ENCODE results near the gene TMEM176A.

GRCh38 chr7:150793569-150794238 lies 6.9 kb upstream of the TMEM176A start:
- TF ChIP-seq CTCF (IDR thresholded peaks at IDR 0.05 in 2 of 3, conservative IDR thresholded peaks at IDR 0.05 in 1 of 3; ENCODE audit: borderline replicate concordance in 1 of 3, insufficient read depth in 1 of 3, low read depth in 2 of 3, low read length in 2 of 3) = no peak
- no peak for TF ChIP-seq POLR2AphosphoS5 (IDR thresholded peaks at IDR 0.05; ENCODE audit: low read depth, low read length)
- no peak for TF ChIP-seq ZNF274 (IDR thresholded peaks at IDR 0.05; ENCODE audit: low read depth, low read length)
- no peak for TF ChIP-seq EZH2phosphoT487 (IDR thresholded peaks at IDR 0.05; ENCODE audit: borderline replicate concordance)
- TF ChIP-seq POLR2A (IDR thresholded peaks at IDR 0.05; ENCODE audit: borderline replicate concordance, extremely low read depth, insufficient read depth, insufficient read length) = no peak
